Epidermal melanocyte (primary cell): ENCODE results near the gene KIRREL3.

Experiments used
- DNase-seq: peaks from one replicate; pipeline ENCODE4 v3.0.0; 2011; ENCODE audit warnings: low spot score; ENCODE audit not compliant: insufficient read length

KIRREL3 gene

GRCh38 chr11:126515501-126515900, 485.1 kb downstream of the KIRREL3 start:
- DNase-seq, result no peak

DNA sequence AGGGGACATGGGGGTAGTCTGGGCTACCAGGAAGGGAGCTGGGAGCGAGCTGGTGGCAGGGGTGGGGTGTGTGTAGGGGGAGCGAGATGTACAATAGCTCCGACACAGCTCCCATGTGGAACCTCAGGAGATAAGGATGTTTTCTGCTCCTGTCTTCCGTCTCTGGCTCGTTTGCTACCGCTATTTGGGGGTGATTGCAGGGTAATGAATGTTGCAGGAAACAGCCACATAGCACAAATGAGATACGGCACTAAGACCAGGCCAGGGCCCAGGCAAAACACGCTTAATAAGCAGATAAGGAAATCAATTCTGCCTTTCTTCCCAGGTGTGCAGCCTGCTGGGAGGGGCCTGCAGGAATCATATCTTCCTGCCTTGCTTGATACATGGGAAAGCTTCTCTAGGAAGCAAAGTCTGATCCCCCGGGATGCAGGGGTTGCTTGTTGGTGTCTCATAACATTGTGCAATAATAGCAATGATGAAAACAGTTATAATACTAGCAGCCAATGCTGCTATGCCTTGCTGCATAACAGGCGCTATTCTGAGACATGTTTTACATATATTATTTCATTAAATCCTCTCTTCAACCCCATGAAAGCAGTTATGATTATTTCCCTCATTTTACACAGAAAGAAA, 486.4 kb downstream of the KIRREL3 start:
- DNase-seq, result no peak

GRCh38 chr11:126512741-126513715, 487.5 kb downstream of the KIRREL3 start:
- DNase-seq, result no peak

DNA sequence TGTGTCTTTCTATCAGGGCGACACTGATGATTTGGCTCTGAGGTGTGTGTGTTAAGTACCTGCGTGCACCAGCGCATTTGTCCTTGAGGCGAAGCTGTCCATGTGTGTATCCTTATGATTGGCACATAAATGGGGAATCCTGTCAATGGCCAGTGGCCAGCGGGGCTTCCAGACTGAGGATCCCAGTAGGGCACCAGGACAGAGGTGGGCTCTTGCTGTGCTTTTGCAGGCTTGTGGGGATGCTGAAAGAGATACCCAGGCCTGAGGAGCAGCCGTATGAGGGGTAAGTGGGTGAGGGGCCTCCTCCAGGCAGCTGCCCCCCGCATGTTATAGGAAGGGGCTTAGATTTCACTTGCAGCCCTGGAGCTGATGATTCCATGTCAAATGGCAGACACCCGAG, 488.3 kb downstream of the KIRREL3 start:
- no peak for DNase-seq

GRCh38 chr11:126511475-126512115, 489.0 kb downstream of the KIRREL3 start:
- no peak for DNase-seq

DNA sequence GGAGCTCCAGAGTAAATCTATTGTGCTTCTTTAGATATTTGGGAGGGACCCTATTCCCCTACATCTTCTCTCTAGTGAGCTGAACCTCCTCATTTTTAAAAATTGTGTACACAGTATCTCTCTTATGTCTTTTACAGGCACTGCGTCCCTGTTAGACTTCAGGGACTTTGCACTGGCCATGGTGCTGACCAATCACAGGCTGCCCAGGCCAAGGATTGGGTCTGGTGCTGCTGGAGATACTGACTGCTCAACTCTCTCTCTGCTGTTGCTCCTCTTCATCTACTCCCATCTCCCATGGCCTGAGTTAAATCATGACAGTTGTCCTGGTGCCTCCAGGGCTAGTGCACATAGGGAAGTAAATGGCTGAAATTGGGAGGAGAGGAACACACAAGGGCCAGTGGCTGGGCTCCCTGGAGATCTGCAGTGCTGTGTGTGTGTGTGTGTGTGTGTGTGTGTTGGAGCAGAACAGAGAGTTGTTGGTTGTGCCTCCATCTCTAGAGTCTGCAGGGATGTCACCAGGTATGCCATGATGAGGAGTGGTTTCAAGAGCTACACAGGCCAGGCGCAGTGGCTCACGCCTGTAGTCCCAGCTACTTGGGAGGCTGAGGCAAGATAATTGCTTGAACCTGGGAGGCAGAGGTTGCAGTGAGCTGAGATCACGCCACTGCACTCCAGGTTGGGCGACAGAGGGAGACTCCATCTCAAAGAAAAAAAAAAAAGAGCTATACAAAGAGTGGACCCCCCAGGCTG, 489.8 kb downstream of the KIRREL3 start:
- DNase-seq, result no peak

DNA sequence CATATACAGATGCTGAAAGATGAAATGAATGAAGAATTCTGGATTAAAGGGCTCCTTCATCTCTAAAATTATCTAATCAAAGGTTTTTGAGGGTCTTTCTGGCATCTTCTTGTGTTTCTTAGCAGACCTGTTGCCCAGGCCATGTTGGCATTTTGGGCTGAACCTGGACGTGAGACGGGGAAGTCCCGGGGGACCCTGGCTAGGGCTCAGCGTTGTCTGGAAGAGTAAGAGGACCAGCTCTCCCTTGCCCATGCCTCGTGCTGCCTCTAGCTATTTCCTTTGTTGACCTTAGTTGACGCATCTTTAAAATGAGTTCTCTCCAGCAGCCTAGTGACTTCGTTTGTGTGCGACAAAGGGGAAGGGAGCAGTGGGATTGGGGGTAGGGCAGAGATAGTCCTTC, 492.9 kb downstream of the KIRREL3 start:
- no peak for DNase-seq

DNA sequence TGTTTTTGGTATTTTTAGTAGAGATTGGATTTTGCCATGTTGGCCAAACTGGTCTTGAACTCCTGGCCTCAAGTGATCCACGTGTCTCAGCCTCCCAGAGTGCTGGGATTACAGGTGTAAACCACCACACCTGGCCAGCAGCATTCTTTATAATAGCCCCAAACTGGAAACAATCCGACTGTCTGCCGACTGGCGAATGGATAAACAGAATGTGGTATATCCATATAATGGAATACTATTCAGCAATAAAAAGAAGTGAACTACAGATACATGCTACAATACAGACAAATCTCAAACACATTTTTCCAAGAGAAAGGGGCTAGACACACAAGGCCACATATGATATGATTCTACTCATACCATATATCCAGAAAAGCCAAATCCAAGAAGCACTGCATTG, 493.8 kb downstream of the KIRREL3 start:
- DNase-seq, result no peak

- no peak for DNase-seq
These were observed 497.6 kb downstream of the KIRREL3 start for GRCh38 chr11:126502982-126503381.

DNA sequence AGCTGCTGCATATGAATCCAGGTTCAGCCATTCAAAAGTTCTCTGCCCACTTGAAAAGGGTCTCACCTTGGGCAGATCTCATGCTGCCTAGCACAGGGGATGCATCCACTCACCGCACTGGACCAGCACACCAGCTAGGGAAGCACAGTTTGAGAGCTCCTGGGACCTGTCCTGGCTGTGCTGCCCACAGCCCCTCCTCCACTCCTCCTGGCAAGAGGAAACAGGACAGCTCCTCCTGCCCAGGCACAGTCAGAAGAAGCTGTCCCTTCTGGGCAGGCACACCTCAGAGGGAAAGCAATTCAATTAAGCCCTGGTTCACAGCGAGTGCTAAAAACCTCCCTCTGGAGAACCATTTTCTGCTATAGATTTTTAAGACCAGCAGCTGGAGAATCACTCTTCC, 498.4 kb downstream of the KIRREL3 start:
- no peak for DNase-seq

DNA sequence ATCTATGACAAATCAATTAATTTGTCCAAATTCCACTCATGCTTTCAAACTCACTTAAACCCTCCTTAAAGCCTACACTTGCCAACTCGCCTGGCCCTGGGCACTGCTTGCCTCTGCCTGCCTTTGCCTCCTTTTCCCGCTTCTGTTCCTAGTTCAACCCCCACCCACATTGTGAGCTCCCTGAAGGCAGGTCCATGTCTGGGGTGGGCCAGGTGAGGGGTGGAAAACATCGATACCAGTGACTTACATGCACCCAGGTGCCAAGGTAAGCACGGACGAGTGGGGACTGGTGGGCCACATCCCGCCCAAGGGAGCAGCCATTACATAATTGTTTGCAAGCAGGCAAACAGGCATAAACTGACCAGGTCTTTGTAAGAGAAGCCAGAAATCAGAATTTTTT, 498.9 kb downstream of the KIRREL3 start:
- DNase-seq, result no peak

DNA sequence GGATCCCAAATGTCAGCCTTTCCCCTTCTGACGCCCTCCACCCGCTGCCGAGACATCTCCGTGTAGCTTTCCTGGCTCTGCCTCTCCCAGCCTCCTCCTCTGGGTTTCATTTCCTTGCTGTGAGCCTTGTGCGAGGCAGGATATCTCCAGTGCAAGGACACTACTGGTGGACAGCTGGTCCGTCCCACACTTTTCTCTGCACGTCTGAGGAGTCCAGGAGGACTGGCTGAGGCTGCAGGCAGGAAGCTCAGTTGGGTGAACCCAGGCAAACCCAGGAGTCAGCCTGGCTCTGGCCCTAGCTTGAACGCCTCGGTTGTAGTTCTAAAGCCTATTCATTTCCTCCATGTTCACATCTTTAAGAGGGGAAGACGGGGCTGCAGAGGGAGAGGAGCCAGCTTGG, 499.6 kb downstream of the KIRREL3 start:
- DNase-seq, result no peak

DNA sequence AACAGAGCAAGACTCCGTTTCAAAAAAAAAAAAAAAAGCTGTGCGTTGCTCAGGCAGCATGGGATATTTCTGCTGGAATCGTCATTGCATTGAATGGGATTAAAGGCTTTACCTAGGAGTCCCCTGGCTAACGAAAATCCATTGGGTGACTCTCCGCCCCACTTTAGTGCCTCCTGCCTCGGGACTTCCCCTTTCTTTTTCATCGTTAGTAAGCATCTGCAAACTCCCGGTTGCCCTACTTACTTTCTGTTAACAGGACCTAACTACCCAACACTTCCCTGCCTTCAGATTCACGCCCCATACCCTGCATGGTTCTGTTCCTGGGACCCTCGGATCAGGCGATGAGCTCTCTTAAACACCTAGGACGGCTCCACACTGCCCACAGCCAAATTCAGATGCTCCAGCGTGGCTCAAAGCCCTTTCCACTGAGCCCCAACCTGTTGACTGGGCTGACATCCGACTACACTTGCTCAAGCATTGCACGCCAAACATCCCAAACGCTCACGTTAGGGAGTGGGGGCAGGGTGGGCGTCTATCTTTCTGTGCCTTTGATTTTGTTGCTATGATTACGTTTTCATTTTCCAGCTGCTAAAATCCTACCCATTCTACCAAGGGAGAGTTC, 501.3 kb downstream of the KIRREL3 start:
- no peak for DNase-seq

DNA sequence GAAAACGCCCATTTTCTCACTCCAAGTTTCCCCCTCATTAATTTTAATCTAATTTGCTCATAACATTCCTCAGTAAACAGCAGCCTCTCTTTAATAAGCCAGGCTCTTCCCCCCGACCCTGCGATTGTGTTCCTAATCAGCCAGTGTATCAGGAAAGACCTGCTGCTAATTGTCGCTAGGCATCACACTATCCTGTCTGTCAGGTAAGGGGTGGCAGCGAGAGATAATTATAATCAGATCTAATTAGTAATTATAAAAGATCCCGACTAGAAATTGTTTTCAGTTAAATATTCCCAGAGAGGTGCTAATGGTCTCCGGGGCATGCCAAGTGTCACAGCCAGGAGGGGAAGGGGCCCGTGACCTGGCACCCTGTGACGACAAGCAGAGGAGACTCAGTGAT, 502.3 kb downstream of the KIRREL3 start:
- DNase-seq, result no peak

- no peak for DNase-seq
These were observed 502.9 kb downstream of the KIRREL3 start for GRCh38 chr11:126497581-126498122.

GRCh38 chr11:126496576-126497337, 503.8 kb downstream of the KIRREL3 start:
- DNase-seq, result no peak

- DNase-seq, result no peak
These were observed 505.0 kb downstream of the KIRREL3 start for GRCh38 chr11:126495281-126496220.

DNA sequence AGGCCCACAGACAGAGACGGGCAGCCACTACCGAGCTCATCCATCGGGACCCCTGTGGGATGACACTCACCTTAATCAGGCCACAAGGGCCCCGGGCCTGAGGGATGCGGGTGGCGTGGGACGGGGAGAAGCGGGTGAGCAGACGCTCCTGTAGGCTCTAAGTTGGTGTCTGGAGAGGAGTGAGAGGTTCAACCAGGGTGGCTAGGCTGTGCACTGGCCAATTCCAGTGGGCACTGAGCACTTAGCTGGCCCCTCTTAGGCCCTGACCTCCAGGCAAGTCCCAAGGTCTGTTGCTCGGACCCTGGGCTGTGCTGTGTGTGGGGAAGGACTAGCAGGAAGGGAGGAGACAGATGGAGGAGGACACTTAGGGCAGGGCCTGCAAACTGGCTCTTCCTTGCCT, 505.7 kb downstream of the KIRREL3 start:
- no peak for DNase-seq
